Measurements from ENCODE around the gene CD19. TPM values are rescaled to one million over a fixed set of nuclear protein-coding genes. Genes with fewer than 3 reads are reported as not detected.
A peak's percentile ranks its signal among the peaks of the same experiment; 100 is the strongest.
"Not testable (repeated sequence)": the region's sequence is repeated elsewhere in the genome, so short reads cannot be mapped to it uniquely, and the experiment has no call there.

Gene CD19
- total RNA-seq, 1 experiment from 2014 or later = not detected

DNA sequence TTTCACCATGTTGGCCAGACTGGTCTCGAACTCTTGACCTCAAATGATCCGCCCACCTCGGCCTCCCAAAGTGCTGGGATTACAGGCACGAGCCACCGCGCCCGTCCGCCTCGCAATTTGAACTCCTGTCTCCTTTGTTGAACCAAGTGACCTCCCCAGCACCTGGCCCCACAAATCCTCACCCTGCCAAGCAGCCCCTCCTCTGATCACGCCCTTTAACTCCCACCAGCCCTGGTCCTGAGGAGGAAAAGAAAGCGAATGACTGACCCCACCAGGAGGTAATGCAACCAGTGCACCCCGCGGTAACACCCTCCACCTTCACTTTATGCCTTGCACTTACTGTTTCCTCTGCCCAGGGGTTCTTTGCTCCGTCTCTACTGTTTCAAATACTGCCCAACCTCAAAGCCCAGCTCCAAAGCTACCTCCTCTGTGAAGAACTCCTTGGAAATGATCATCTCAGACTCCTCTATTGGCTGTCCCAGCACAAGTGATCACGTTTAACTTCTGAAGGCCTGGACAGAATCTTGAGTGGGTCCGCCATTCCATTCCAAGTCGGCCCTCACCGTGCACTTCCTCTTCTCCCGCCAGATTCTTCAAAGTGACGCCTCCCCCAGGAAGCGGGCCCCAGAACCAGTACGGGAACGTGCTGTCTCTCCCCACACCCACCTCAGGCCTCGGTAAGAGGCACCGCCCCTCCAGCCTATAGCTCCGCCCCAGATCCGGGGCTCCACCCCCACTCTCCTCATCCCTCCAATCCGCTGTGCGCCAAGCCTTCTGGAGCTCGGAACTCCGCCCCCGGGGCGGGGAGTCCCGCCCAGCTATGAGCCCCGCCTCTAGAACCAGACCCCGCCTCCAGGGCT is 4.4 kb downstream of the CD19 start:
- DNase-seq (ENCODE audit: low read depth) = peak; percentile 70

DNA sequence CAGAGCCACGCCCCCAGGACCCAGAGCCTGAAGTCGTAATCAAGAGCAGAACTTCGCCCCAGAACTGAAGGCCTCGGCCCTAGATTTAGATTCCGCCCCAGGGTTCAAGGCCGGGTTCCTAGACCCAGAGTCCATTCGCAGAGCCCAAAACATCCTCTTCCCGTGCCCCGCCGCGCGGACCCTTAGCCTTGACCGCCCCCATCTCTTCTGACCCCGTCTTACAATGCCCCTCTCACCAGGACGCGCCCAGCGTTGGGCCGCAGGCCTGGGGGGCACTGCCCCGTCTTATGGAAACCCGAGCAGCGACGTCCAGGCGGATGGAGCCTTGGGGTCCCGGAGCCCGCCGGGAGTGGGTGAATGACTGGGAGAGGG is 5.0 kb downstream of the CD19 start:
- no peak for DNase-seq (ENCODE audit: low read depth)

DNA sequence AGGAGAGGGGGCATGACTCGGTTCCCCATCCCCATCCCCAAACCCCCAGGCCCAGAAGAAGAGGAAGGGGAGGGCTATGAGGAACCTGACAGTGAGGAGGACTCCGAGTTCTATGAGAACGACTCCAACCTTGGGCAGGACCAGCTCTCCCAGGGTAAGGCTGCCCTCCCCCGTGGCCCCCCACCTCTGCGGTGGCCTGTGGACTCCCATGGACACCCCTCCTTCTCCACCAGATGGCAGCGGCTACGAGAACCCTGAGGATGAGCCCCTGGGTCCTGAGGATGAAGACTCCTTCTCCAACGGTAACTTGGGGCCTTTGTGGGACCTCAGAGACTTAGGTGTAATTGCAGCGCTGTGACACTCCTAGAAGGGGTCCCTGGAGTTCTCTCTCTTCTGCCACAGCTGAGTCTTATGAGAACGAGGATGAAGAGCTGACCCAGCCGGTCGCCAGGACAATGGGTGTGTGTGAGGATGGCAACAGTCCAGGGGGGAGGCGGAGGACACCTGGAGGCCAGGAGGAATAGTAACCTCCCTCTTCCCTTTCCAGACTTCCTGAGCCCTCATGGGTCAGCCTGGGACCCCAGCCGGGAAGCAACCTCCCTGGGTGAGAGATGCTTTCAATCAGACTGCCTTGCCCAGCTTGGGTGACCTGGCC is 5.6 kb downstream of the CD19 start:
- DNase-seq (ENCODE audit: low read depth) = no peak

DNA sequence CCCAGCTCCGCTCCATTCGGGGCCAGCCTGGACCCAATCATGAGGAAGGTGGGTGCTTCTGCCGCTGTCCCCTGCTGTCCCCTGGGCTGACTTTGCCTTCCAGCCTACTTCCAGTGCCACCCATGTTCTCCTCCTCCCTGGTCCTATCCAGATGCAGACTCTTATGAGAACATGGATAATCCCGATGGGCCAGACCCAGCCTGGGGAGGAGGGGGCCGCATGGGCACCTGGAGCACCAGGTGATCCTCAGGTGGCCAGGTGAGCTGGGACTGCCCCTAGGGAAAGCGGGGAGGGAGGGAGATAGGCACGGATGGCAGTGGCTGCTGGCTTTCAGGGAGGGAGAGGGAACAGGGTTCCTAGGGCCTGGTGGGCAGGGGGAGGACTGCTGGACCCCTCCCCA is 7.0 kb downstream of the CD19 start:
- DNase-seq (ENCODE audit: low read depth) = no peak

DNA sequence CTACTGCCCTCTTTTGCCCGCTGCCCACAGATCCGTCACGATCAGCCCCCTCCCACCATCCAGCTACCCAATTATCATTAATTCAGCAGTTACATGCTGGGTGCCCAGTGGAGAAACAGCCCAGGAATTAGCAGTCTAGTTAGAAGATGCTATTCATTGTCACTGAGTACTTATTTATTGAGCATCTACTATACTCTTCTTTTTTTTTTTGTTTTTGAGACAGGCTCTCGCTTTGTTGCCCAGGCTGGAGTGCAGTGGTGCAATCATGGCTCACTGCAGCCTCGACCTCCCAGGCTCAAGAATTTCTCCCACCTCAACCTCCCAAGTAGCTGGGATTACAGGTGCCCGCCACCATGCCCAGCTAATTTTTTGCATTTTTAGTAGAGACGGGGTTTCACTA is 8.1 kb downstream of the CD19 start:
- DNase-seq (ENCODE audit: low read depth) = not testable (repeated sequence)

DNA sequence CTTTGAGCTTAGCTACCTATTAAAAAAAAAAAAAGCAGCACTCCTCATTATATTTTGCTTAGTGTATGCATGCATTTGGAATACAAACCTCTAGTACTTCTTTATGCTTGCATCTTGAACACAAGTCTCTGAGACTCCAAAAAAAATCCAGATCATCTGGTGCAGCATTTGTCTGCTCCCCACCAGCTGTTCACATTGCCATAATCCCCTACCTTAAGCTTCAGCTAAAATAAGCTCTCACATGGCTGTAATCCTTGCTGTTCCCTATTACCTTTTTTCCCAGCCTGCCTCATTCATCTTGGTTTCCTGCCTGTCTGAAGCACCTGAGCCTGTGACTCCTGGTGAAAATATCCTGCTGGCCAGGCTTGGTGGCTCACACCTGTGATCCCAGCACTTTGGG is 11.5 kb downstream of the CD19 start:
- DNase-seq (ENCODE audit: low read depth) = no peak

DNA sequence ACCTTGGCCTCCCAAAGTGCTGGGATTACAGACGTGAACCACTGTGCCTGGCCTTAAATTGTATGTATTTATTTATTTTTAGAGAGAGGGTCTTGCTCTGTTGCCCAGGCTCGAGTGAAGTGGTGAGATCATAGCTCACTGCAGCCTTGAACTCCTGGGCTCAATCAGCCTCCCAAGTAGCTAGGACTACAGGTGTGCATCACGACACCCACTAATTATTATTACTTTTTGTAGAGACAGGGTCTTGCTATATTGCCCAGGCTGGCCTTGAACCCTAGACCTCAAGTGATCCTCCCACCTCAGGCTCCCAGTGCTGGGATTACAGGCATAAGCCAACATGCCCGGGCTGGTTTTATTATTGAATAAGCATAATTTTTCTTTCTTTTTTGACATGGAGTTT is 14.9 kb downstream of the CD19 start:
- DNase-seq (ENCODE audit: low read depth) = no peak

DNA sequence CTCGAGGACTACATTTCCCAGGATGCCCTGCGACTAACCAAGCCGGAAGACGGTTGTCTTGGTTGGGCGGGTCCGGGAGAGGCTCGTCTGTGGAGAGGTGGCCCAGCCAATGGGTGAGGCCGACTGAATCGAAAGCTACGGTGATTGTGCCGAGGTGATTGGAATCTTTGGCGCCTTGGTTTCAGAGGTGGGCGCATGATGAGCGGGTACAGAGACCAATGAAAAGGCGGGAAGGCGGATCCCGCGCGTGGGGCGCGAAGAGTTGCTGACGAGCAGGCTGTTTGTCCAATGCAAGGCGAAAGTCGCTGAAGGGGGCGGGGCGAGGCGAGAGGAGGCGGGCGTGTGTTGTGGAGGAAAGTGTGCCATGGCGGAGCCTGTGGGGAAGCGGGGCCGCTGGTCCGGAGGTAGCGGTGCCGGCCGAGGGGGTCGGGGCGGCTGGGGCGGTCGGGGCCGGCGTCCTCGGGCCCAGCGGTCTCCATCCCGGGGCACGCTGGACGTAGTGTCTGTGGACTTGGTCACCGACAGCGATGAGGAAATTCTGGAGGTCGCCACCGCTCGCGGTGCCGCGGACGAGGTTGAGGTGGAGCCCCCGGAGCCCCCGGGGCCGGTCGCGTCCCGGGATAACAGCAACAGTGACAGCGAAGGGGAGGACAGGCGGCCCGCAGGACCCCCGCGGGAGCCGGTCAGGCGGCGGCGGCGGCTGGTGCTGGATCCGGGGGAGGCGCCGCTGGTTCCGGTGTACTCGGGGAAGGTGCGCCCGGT is 19.1 kb downstream of the CD19 start, which contains the start of gene NFATC2IP:
NFATC2IP (plus strand) TSS at position 290 of the 762 bp plus-strand sequence; CDS start at position 365, 75 bp downstream.
- peak; percentile 100 for DNase-seq (ENCODE audit: low read depth)

DNA sequence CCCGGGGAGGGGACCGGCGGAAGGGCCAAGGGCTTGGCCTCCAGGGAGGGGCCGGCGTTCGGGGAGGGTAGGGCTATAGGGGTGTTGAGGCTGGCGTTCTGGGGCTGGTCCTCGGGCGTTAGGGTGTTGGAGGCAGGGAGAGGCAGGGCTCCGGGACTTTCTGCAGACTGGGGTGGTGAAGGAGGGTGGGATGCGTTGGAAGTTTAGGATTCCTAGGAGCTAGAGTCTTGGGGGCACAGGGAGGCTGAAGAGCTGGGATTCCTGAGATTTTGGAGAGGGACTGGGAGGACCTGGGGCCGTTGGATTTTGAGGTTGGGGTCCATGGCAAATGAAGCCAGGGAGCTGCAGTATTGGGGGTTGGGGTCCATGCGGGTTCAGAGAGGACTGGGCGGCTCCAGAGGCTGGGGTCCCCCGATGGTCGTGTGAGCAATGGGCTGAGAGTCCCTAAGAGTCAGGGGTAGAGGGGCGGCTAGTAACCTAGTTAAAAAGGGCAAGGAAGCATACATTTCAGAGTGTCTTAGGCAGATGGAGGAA is 19.7 kb downstream of the CD19 start:
- no peak for DNase-seq (ENCODE audit: low read depth)

DNA sequence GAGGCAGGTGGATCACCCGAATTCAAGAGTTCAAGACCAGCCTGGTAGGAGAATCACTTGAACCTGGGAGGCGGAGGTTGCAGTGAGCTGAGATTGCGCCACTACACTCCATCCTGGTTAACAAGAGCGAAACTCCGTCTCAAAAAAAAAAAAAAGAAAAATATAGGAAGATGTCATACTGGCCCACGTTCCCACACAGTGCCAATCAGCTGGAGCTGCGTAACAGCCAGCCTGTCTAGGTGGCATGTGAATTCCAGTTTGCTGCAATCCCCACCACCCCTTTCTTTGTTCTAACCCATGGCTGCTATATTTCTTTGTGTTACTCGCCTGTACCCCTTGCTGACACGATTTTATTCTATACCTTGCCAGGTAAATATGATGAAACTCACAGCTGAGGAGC is 26.4 kb downstream of the CD19 start:
- no peak for DNase-seq (ENCODE audit: low read depth)

DNA sequence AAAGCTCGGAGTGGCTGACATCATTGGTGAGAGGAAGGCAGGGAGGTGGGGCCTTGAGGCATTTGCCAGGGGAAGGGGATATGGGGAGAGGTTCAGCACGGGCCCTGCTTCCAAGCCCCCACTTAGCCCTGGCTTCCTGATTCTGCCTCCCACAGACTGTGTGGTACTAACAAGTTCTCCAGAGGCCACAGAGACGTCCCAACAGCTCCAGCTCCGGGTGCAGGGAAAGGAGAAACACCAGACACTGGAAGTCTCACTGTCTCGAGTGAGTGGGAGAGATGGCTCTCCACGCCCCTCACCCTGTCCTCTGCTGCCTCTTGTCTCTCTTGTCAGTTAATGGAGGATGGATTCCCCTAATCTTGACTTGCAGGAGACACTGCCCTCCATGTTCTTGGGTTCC is 27.1 kb downstream of the CD19 start:
- DNase-seq (ENCODE audit: low read depth) = no peak

DNA sequence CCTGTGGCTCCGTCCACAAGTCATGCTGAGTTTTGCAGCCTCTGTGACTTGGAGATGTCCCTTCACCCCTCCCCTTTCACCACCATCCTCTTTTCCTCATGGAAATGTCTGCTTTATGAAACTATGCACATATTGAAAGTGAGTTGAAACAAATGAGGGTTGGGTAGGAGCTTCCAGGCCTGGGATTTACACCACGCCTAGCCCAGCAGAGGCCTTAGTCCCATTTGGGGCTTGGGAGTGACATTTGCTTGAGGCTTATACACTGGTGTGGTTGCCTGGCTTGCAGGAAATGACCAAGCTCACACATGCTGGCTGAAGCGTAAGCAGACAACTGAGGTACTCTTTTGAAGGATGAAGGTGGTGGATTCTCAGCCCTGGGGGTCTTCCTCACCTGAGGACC is 32.3 kb downstream of the CD19 start:
- no peak for DNase-seq (ENCODE audit: low read depth)

DNA sequence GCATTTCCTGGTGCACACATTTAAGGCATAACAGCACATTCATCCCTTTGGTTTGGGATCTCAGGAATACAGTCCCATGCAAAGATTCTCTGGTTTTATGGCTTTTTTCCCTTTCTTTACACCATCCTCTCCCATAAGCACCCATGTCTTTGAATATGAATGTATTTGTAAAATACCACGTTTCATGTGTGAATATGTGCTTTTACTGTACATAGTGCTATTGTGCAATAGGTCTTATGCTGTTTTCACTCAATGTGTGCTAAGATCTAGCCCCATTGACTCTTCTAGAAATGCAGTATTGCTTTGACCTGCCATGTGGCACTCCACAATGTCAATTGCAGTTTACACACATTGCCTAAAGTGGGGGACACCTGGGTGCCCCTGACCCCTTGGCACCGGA is 32.7 kb downstream of the CD19 start:
- no peak for DNase-seq (ENCODE audit: low read depth)

DNA sequence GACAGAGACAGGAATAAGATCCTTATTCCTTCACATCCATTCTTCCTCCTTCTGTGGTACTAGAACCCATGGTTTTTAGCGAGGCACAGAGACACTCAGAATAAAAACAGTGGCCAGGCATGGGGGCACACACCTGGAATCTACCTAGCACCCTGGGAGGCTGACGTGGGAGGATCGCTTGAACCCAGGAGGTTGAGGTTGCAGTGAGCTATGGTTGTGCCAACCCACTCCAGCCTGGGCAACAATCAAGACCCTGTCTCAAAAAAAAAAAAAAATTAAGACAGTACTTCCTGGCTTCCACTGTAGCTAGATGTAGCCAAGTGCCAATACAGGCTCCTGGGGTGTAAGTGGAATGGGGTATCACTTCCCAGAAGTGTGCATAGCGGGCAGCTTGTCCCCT is 35.4 kb downstream of the CD19 start:
- no peak for DNase-seq (ENCODE audit: low read depth)

DNA sequence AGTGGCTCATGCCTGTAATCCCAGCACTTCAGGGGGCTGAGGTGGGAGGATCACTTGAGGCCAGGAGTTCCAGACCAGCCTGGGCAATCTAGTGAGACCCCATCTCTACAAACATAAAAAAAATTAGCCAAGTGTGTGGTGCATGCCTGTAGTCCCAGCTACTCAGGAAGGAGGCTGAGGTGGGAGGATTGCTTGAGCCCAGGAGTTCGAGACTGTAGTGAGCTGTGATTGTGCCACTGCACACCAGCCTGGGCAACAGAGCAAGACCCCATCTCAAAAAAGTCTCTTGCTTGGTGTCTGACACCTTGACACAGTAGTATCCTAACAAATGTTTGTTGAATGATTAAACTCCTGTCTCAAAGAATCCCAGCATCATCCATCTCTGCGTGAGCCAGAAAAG is 37.9 kb downstream of the CD19 start:
- not testable (repeated sequence) for DNase-seq (ENCODE audit: low read depth)

DNA sequence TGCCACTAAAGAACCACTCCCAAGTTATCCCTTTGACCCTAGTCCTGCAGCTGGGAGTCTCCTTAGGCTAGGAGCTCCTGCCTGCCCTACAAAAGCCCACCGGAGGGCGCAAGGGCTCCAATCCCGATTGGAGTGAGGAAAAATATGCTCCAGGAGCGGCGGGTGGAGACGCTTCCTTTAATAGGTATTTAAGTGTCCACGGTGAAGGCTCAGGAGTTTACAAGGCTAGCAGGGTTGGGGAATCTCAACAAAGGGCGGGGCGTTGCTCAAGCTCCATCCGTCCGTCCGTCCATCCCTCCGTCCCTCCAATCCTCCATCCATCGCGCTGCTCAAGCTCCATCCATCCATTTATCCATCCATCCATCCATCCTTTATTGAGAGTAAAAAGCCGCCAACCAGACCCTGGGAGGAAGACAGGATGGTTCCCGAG is 42.3 kb downstream of the CD19 start:
- peak; percentile 72 for DNase-seq (ENCODE audit: low read depth)

DNA sequence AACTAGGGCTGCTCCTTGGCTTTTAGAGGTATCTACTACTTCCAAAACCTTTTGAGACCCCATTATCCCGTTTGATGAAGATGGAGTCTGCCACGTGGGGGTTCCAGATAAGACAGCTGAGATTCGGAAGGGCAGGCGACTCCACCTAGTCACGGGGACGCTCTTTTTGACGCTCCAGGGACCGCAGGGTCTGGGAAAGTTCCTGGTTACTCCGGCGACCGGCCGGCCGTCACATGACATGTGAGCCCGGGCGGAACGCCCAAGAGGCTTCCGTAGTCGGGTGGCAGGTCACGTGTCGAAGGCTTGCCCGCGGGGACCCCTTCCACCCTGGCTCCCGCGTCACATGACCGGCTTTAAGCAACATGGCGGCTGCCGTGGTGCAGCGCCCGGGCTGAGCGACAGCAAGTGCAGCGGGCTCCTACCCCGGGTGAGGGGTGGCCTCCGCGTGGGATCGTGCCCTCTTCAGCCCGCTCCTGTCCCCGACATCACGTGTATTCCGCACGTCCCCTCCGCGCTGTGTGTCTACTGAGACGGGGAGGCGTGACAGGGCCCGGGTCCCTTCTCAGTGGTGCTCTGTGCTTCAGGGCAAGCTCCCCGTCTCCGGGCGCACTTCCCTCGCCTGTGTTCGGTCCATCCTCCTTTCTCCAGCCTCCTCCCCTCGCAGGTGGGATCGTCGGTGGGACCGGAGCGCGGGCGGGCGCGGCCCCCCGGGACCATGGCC is 42.8 kb downstream of the CD19 start, which contains the start of gene SPNS1:
SPNS1 (plus strand) TSS at position 342 of the 721 bp plus-strand sequence; CDS start at position 716, 374 bp downstream.
- peak; percentile 96 for DNase-seq (ENCODE audit: low read depth)

DNA sequence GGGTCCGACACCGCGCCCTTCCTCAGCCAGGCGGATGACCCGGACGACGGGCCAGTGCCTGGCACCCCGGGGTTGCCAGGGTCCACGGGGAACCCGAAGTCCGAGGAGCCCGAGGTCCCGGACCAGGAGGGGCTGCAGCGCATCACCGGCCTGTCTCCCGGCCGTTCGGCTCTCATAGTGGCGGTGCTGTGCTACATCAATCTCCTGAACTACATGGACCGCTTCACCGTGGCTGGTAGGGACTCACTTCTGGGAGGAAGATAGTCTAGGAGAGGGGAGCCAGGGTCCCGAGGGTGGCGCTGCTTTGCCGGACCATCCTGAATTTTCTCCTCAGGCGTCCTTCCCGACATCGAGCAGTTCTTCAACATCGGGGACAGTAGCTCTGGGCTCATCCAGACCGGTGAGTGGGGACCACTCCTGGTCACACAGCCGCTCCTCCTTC is 43.4 kb downstream of the CD19 start:
- DNase-seq (ENCODE audit: low read depth) = no peak

DNA sequence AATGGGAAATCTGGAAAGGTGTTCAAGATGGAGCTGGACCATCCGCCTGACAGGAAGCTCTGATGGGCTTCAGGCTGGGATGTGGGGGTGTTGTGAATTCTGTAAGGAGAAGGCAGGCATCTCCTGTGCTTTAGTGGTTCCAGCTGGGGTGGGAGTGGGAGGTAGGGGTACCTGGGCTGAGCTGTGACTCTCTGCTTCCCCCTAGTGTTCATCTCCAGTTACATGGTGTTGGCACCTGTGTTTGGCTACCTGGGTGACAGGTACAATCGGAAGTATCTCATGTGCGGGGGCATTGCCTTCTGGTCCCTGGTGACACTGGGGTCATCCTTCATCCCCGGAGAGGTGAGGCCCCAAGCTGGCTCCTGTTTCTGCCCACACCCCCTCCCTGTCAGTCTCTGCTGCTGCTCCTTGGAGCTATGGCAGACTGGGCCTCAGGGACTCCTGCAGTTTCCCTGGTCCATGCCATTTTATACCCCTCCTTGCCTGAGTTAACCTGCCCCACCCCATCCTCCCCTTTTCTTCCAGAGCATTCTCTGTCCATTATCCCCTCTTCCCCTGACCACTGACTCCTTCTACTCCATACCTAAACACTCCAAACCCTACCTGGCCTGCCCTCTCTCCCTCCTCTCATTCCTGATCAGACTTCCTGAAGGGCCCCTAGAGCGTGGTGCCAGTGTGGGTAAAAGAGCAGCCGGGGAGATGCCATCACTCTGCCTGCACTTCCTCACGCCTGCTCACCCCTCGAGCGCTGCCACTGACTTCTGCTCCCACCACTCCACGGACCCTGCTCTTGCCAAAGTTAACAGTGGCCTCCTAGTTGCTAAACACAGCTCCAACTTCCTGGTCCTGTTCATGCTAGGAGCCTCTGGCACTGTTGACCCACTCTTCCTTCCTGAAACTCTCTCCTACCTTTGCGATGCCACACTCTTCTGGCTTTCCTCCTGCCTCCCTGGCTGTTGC is 46.2 kb downstream of the CD19 start:
- DNase-seq (ENCODE audit: low read depth) = no peak

DNA sequence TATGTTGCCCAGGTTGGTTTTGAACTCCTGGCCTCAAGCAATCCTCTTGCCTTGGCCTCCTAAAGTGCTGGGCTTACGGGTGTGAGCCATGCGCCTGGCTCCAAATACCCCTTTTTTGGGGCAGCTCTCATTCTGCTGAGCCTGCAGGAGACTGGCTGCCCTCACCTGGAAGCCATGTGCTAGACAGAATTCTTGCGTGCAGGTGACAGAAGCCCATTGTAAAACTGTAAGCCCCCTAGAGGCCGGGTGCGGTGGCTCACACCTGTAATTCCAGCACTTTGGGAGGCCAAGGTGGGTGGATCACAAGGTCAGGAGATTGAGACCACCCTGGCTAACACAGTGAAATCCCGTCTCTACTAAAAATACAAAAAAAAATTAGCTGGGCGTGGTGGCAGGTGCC is 48.6 kb downstream of the CD19 start:
- not testable (repeated sequence) for DNase-seq (ENCODE audit: low read depth)
